ENCODE data around the gene ANKS1A. TPM values are rescaled to one million over a fixed set of nuclear protein-coding genes. Genes with fewer than 3 reads are reported as not detected.

Gene ANKS1A
- total RNA-seq, 1 experiment from 2014 or later: 28.5 TPM

GRCh38 chr6:34851361-34851760, 37.7 kb upstream of the ANKS1A start:
- intact Hi-C loops (cut with micrococcal nuclease; ENCODE audit: unreplicated experiment): no loop called here
- H3K79me2 ChIP-seq (ENCODE audit: low read depth): no peaks in the 10 kb centered on the region
- no peak overlapping the region for H3K27ac ChIP-seq
- TF ChIP-seq EZH2 (IDR thresholded peaks at IDR 0.05; ENCODE audit: low read depth) (no peak), CTCF (conservative IDR thresholded peaks at IDR 0.05) (no peak)
- DNase-seq: no peak
- H3K27me3 ChIP-seq (ENCODE audit: insufficient read depth, low read depth): no peaks in the 10 kb centered on the region
- peaks cover 6% of the 10 kb centered on the region; the same call in 1 of the 2 replicates for H4K20me1 ChIP-seq (ENCODE audit: insufficient read depth)
- no TSS peak for BruUV-seq (replicated peaks)
- POLR2A ChIA-PET (ENCODE audit: unreplicated experiment): no interaction called here
- H3F3A ChIP-seq (ENCODE audit: insufficient read depth, low read depth): 0 out of 2 replicates have a peak, but pooled peaks cover 5% of the 10 kb centered on the region
- H3K9me3 ChIP-seq (ENCODE audit: insufficient read depth, low read depth): no peaks in the 10 kb centered on the region
- no peak overlapping the region for H2AFZ ChIP-seq
- no peak overlapping the region for H3K4me3 ChIP-seq
- CTCF ChIA-PET: no interaction called here
- no peaks in the 10 kb centered on the region for H3K4me1 ChIP-seq (replicated peaks; ENCODE audit: insufficient read depth)
- no peak overlapping the region for H3K4me2 ChIP-seq
- H3K36me3 ChIP-seq (ENCODE audit: low read depth): peaks cover 26% of the 10 kb centered on the region; the same call in 1 of the 2 replicates
- H3K9me2 ChIP-seq (ENCODE audit: insufficient read depth): no peaks in the 10 kb centered on the region

- intact Hi-C loops (cut with micrococcal nuclease; ENCODE audit: unreplicated experiment): no loop called here
- Histone ChIP-seq H3K9me3 (ENCODE audit: insufficient read depth, low read depth) (no peaks in the 10 kb centered on the region), H4K20me1 (ENCODE audit: insufficient read depth) (peaks cover 6% of the 10 kb centered on the region; the same call in 1 of the 2 replicates), H2AFZ (no peak overlapping the region), H3K27me3 (ENCODE audit: insufficient read depth, low read depth) (no peaks in the 10 kb centered on the region), H3K4me3 (no peak overlapping the region), H3K27ac (no peak overlapping the region), H3K9me2 (ENCODE audit: insufficient read depth) (no peaks in the 10 kb centered on the region), H3K4me1 (replicated peaks; ENCODE audit: insufficient read depth) (no peaks in the 10 kb centered on the region), H3K79me2 (ENCODE audit: low read depth) (no peaks in the 10 kb centered on the region), H3F3A (ENCODE audit: insufficient read depth, low read depth) (0 out of 2 replicates have a peak, but pooled peaks cover 5% of the 10 kb centered on the region), H3K36me3 (ENCODE audit: low read depth) (peaks cover 31% of the 10 kb centered on the region; the same call in 1 of the 2 replicates), H3K4me2 (no peak overlapping the region)
- CTCF ChIA-PET: no interaction called here
- TF ChIP-seq CTCF (conservative IDR thresholded peaks at IDR 0.05) (no peak), EZH2 (IDR thresholded peaks at IDR 0.05; ENCODE audit: low read depth) (no peak)
- POLR2A ChIA-PET (ENCODE audit: unreplicated experiment): interaction anchor here (0.6 kb wide), 1 partner anchor 18 kb away, joined by 3 read pairs; no protein-coding TSS in a partner anchor
- BruUV-seq (replicated peaks): no TSS peak
- DNase-seq: no peak
These were observed 36.5 kb upstream of the ANKS1A start for GRCh38 chr6:34852406-34853085.

- Histone ChIP-seq H3K4me1 (replicated peaks; ENCODE audit: insufficient read depth) (no peaks in the 10 kb centered on the region), H3K79me2 (ENCODE audit: low read depth) (no peaks in the 10 kb centered on the region), H3K36me3 (ENCODE audit: low read depth) (peaks cover 37% of the 10 kb centered on the region; the same call in 1 of the 2 replicates), H3K9me2 (ENCODE audit: insufficient read depth) (no peaks in the 10 kb centered on the region), H4K20me1 (ENCODE audit: insufficient read depth) (0 out of 2 replicates have a peak, but pooled peaks cover under 1% of the 10 kb centered on the region), H3K4me3 (no peak overlapping the region), H3K4me2 (no peak overlapping the region), H3K27ac (no peak overlapping the region), H3K27me3 (ENCODE audit: insufficient read depth, low read depth) (no peaks in the 10 kb centered on the region), H3K9me3 (ENCODE audit: insufficient read depth, low read depth) (no peaks in the 10 kb centered on the region), H2AFZ (no peak overlapping the region), H3F3A (ENCODE audit: insufficient read depth, low read depth) (0 out of 2 replicates have a peak, but pooled peaks cover 5% of the 10 kb centered on the region)
- ChIA-PET POLR2A (ENCODE audit: unreplicated experiment) (no interaction called here), CTCF (no interaction called here)
- TF ChIP-seq EZH2 (IDR thresholded peaks at IDR 0.05; ENCODE audit: low read depth) (no peak), CTCF (conservative IDR thresholded peaks at IDR 0.05) (no peak)
- no peak for DNase-seq
- BruUV-seq (replicated peaks): no TSS peak
- intact Hi-C loops (cut with micrococcal nuclease; ENCODE audit: unreplicated experiment): no loop called here
These were observed 33.6 kb upstream of the ANKS1A start for GRCh38 chr6:34855463-34855862.

All from PC-9 (cell line).